SW480 (cell line): ENCODE results near the gene BCAS3.

Source experiments
- DNase-seq: peaks from one replicate; pipeline ENCODE4 v3.0.0-alpha.2; 2016; ENCODE audit warnings: low spot score

Gene BCAS3

DNA sequence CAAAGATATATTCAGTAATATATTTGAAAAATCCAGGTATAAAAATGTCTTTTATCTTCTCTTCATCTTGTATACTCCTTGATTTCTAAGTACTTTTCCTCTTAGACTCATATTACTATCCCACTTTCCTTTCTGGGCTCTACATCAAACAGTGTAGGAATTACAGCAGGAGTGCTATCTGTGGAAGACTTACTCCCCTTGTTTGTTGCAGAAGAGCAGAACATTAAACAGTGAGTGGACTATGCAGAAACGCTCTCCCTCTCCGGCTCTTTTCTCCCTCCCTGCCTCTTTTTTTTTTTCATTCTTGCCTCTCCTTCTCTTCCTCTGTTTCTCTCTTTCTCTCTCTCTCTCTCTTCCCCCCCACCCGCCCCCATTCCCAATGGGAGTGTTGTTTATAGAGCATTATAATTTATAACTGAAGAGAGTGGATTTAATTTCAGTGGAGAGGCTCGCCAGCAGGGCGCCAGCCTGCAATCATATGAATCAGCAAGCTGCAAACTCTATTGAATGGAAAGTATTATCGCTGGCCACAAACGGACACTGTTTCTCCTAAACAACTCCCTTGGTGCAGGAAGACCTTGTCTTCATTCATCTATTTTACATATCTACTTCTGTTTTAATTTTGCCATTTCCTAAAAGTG lies 479.7 kb downstream of the BCAS3 start:
- no peak for DNase-seq

DNA sequence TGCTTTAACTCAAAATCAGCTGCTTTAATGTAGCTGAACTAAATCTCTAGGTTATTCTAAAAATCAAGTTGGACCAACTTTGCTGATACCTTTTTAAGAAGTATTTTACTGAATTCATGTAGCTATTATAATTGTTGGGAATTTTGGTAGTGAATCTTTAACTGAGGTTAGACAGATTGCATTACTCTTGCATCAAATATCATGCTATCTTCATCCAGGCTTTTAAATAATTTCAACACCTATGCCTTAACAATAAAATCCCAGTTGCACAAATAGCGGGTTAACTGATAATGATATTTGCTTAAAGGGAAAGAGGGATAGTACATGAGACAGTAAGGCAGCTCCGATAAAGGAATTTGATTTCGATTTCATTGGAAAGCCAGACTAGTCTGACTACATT lies 480.7 kb downstream of the BCAS3 start:
- no peak for DNase-seq

DNA sequence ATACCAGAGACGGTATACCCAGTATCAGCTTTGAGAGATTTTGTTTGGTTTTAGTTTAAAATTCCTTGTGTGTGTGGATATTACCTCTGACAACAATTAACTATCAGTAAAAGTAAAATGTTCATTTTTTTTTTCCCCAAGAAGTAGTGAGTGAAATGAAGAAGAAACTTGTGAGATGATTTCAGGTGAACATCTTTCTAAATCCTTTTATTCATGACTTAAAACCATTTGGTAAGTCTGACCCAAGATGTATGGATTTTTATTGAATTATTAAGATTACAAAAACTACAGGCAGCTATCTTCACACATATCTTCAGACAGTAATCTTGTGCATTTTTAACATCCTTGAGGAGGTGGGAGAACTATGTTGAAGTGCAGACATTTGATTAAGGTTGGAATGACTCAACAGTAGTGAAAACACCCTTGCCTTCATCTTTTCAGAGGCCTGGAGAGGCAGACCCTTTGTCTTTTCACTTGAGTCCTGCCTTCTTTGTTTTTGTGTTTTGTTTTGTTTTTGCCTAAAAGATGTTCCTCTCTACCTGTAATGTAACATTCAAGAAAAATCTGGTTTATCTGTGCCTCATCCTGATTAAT lies 481.7 kb downstream of the BCAS3 start:
- DNase-seq: no peak

DNA sequence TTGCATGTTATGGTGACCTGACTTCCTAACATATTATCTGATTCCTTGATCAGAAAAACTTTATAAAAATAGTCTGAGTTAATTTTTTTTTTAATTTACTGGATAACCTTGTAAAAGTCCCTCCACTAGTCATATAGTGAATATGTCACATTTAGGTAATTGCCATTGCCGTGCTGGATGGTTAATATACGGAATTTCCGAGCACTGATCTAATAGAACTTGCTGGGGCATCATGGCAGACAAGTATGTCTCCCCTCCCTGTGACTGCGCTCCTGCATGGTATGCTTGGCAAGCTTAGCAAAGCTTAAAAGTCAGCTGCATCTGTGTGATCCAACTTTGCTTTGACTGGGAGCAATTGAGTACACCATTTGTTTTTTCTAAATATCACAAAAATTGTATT lies 482.6 kb downstream of the BCAS3 start:
- no peak for DNase-seq

DNA sequence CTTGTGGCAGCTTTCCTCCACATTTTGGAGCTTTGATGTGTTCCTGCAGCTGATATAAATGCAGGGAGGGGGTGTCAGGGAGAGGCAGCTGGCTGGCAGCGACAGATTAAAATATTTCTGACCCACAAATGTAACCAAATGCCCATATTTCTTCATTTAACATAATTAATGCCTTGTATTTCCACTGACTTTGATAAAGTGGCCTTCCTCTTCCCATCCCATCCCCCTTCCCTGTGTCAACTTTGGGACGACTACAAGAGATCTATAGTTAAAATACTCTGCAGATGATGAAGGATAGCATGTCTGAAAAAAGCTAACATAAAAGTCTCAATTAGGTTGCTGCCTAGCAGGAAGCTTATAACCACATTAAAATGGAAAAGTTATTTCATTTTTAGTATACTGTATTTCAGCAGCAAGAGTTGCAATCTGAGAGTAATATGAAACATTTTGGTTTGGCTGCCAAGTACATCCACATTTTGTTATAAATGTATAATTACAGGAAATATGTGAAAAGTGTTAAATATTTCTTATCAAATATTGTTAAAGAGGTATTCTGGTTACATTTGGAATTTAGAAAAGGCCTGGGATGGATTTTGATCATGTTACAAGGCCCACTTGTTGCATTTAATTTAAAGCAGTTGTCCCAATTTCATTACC lies 483.3 kb downstream of the BCAS3 start:
- DNase-seq: no peak

DNA sequence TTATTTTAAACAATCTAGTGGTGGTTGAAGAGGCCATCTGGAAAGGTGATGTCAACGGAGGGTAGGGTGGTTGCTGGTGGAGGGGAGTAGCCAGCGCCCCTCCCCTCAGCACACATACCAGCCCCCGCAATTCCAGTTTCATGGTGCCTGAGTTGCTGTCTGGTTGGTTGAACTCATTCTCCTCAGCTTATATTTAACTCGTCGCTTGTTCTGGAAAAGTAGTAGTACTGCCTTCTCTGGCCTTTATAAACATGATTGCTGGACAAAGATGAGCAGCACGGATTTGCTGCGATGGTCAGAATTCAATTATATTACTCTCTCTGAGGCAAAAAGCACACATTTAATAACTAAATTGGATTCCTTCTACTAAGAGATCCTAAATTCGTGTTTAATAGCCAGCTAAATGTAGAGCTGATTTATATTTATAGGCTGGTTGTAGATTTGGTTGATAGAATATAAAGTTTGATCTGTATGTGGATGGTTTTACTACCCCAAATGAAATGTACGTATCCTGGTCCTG lies 484.0 kb downstream of the BCAS3 start:
- no peak for DNase-seq

DNA sequence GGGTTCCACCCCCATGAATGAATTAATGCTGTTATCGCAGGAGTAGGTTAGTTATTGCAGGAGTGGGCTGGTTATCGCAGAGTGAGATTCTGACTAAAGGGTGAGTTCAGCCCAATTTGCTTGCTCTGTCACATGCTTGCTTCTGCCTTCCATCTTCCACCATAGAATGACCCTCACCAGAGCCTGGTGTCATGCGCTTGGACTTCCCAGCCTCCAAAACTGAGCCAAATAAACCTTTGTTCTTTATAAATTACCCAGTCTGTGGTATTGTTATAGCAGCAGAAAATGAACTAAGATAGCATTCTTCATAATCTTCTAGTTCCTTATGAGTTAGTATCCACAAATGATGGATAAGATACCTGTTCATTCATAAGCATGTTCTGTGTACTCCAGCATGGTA lies 486.9 kb downstream of the BCAS3 start:
- DNase-seq: no peak

DNA sequence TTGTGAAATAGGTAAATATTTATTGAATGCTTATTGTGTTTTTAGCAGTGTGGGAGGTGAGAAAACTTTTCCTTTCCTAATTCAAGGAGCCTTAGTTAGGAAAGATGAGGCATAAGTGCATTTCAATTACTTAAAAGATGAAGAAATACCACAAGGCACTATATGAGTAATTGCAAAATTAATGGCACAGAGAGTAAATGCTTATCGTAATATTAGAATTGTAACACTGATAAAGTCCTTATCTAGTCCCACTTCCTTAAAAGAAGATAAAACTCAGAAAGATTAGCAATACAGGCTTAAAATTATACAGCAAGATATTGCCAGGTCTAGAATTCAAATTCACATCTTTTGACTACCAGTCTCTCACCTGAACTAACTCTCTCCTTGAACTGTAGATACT lies 489.4 kb downstream of the BCAS3 start:
- no peak for DNase-seq

DNA sequence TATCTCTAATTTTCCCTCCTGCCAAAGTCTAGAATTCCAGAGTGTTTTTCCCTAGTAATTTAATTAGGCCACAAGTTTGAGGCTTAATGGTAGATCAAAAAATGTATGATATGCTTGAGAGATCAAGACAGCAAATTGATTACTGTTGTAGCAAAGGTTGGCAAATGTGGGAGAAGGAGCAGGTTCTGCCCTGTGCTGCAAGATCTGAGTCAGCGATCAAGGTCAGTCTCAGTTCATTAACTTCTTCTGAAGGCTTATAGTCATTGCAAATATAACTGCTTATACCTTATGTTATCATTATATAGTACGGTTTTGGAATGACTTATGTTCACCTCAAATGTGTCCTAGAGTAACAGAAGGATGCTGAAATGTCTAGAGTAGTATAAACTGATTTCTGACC lies 490.9 kb downstream of the BCAS3 start:
- no peak for DNase-seq

DNA sequence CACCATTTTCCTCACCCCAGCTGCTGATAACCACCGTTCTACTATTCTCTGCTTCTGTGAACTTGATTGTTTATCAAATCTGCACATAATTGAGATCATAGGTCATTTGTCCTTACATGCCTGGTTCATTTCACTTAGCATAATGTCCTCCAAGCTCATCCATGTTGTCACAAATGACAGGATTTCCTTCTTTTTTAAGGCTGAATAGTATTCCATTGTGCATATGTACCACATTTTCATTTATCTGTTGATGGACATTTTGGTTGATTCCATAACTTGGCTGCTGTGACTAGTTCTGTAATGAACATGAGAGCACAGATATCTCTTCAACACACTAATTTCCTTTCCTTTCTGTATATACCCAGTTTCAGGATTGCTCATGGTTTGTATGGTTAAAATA lies 496.7 kb downstream of the BCAS3 start:
- DNase-seq: no peak

DNA sequence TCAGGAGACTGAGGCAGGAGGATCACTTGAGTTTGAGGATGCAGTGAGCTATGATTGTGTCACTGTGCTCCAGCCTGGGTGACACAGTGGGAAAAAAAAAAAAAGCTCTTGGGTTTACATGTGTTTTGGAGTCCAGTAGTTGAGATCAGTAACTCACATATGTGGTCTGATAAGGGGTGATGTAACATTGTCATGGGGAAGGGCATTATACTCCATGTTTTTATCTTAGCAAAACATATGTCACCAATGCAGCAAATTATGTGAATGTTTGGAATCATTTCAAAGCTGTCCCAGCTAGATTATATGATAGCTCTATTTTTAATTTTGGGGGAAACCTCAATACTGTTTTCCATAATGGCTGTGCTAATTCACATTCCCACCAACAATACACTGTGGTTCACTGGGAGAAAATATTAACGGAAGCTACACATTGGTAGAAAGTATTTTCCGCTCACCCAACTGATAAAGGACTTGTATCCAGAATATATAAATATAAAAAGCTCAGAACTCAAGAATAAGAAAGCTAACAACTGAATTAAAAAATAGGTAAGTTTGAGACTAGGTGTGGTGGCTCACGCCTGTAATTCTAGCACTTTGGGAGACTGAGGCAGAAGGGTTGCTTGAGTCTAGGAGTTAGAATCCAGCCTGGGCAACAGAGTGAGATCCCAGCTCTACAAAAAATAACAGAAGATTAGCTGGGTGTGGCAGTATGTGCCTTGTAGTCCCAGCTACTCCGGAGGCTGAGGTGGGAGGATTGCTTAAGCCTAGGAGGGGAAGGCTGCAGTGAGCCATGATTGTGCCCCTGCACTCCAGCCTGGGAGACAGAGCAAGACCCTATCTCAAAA lies 497.9 kb downstream of the BCAS3 start:
- DNase-seq: no peak

DNA sequence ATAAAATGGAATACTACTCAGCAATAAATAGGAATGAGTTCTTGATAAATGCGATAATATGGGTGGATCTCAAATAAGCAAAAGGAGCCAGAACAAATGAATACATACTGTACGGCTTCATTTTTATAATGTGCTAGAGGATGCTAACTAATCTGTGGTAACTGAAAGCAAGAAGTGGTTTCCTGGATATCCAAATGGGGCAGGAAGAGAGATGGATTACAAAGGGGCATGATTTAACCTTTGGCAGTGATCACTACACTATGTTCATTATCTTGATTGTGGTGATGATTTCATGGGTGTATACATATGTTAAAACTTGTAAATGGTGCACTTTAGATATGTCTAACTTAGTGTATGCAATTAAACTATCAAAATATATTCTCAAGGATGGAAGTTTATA lies 499.7 kb downstream of the BCAS3 start:
- no peak for DNase-seq

DNA sequence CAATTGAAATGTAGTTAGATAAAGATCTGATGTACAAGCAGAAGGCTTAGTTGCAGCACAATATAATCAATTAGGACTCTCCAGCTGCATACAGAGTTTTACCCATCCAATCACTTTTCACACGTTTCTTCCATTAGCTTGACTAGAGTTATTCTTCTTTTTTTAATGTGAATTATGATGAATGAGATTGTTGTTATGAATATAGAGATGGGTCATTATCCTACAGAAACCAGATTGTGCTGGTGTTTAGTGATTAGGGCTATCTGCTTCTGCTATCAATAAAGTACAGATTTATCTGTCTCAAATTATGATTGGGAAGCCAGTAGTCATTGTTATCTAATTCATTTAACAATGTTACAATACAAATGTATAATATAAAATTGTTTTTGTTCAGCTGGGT lies 500.6 kb downstream of the BCAS3 start:
- DNase-seq: no peak

DNA sequence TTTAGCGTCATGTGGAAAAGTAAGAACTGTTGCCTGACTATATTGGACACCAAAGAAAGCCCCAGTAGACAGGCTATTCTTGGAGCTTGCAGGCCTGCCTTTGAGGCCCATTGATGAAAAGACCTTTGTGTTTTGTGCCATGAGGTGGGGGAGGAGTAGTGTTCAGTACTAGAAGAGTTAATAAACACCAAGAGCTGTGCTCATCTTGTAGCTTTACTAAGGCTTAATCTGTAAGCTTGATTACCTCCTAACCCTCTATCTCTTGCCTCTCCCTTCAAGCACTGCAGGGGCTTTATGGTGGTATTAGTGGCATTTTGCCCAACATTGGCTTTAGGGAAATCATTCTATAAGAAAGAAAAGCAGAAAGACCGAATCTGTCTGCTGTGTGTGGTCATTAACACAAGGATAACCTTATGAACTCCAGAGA lies 501.7 kb downstream of the BCAS3 start:
- no peak for DNase-seq

DNA sequence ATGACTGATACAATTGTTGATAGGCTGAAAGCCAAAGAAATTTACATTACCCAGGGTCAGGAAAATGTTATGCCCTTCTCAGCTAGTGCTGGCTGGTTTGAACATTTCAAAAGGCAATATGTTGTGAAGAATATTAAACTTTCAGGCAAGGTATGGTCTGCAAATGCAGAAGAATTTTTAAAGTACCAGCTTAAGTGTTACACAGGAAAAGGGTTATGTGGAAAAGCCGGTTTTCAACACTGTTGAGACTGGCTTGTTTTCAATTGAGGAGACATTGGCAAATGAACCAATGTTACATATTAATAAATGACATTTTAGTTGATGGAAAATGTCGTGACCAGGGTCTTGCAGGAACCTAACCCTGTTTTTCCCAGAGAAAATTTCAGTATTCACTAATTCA lies 506.1 kb downstream of the BCAS3 start:
- DNase-seq: no peak

DNA sequence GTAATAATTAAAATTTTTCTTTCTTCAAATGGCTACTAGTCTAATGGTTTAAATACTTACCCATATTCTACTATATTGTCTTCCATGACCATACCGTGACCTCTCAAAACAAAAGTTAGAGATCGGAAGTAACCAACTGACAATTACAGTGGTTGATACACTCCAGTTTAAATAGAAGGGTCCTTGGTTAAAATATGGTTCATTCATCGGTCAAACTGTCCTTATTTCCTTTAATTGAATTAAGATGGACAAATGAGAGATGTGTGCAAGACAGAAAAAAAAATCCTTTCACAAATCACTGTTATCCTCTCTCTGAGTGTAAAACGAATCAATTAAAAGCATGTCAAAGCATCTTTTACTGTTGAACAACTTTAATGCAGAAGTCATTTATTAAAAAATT lies 507.7 kb downstream of the BCAS3 start:
- DNase-seq: no peak

DNA sequence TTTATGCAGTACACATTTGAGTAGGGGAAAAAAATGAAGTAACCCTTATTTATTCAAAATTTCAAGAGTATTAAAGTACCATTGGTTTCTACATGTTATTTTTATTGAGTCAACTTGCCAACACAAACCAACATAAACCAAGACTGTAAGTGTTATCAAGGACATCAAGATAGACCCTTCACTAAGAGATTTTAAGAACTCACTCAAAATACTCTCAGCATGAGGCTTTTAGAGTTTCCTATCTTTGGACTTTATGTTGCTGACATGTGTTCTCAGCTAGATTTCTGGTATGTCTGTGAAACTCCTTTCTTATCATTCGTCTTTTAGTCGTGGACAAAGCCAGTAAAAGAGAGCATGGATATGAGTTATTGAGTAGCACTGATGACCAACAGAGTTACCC lies 509.4 kb downstream of the BCAS3 start:
- DNase-seq: no peak

DNA sequence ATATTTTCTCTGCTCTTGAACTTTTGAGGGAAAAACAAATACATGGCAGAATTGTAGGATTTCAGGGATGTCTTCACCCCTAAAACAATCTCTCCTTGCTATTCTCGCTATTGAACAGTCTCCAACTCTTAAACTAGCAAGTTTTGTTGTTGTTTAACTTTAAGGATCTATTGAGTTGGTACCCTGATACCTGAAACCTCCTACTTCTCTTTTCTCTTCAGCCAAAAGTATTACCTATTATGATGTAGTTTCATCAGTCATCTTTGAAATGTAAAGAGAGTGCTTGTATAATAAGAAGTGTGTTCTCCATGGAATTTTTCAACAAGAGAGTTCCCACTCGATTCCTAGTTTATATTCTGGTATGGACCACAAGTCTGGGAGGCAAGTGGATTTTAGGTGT lies 510.4 kb downstream of the BCAS3 start:
- DNase-seq: no peak

DNA sequence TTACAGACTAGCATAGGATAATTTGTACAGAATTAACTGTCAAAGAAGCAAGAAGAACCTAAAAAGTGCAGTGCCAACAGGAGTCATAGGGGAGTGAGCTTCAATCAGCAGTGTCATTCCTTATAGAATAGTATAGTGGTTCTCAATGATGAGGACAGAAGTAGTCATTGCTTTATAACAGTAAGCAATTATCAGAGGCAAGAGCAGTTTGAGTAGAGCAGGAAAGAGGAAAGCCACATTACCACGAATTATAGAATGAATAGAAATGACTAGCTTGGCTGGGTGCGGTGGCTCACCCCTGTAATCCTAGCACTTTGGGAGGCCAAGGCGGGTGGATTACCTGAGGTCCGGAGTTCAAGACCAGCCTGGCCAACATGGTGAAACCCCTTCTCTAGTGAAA lies 512.3 kb downstream of the BCAS3 start:
- no peak for DNase-seq

DNA sequence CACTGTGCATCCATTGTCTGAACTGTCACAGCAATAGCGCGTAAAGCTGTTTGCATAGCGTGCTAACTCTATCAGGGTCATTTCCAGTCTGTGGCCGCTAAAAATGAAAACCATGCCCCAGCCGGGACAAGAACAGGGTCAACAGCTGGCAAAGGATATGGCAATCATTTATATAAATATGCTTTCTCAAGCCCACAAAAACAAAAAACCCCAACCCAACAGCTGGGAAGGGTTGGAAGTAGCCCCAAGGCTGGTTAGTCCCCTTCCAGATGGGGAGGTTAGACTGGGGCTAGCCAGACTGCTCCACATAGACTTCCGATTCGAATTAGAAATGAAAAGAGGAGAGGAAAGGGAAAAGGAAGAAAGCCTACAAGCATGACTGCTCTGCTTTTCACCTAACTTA lies 518.7 kb downstream of the BCAS3 start:
- DNase-seq: no peak

DNA sequence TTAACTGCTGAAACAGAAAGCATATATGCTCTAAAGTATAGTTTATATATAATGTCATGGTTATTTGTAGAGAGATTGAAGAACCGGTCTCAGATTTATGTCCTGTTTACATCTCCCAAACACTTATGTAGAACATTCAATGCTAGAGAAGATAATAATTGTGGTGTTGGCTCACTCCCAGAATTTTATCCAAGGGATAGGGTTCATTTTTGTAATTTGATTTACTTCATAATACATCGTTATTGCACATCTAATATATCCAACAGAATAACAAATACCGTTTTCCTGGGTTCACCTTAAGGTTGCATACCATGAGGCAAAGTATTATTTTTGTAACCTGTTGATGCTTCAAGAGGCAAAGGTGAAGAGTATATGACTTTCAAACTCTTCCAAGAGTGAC lies 519.1 kb downstream of the BCAS3 start:
- DNase-seq: no peak

DNA sequence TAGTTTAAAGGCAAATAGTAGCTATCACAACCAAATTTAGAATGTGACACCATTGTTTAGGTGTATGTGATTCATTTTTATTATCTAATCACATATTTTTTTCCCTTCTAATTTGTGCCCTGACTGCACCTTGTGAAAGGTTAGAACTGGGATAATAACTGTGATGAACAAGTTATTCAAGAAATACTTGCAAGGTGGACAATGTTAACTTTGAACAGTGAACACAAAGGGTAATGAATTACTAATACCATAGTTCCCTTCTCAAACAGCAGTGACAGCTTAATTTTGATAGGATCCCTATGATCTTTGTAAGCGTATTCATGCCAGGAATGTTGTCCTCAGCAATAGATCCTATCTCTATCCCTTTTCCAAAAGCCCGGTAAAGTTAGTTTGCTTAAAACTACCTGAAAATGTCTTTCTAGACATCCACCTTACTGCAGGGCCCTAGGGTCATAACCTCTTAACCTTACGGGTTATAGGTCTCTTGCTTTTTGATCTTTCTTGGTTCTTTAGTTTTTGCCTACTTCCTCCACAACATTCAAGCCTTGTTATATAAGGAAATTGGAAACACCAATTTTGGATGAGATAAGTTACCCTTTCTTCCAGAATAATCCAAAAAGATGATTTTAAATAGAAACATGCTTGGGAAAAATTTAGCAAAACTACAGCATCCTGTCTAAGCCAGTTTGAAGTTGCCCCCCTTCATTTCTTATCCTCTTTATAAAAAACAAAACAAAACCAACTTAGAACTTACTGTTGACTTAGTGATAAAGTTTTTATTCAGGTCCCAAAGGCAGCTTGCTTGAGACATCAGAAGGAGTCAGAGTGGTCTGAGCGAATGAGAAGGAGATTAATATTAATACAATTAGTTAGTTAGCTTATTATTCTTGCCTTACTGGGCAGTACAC lies 522.0 kb downstream of the BCAS3 start:
- DNase-seq: no peak
